Omental fat pad (tissue), 4 donors: Measurements from ENCODE around the gene OR9Q2. TPM values are rescaled to one million over a fixed set of nuclear protein-coding genes. Genes with fewer than 3 reads are reported as not detected.
"Not testable (repeated sequence)": the region's sequence is repeated elsewhere in the genome, so short reads cannot be mapped to it uniquely, and the experiment has no call there.

Experiments
- ATAC-seq: fragments of 150-250 bp; one replicate; pipeline ENCODE4 v1.9.1; 2016; ENCODE audit warnings: mild to moderate bottlenecking, moderate library complexity; ENCODE audit not compliant: low FRiP score
- DNase-seq: peaks from one replicate; pipeline ENCODE4 v3.0.0-alpha.2; 2019; ENCODE audit warnings: low spot score
- total RNA-seq, 4 donors: library from RNA; depleted of rRNA; stranded (reverse); fragments of >200 nt; gene quantifications; one replicate each; pipeline ENCODE4 v1.1.0, GENCODE V29; 2016
- TF ChIP-seq, protein P1 (sequence below), 3 donors: fragments of 450-650 bp; IDR thresholded peaks; one replicate each; pipeline ENCODE4 v1.5.1; 2016 to 2017; ENCODE audit warnings: antibody characterized with exemption in 3 of 3, mild to moderate bottlenecking in 3 of 3, moderate library complexity in 2 of 3

Gene OR9Q2
- total RNA-seq, 4 donors from 2014 or later, result not detected

DNA sequence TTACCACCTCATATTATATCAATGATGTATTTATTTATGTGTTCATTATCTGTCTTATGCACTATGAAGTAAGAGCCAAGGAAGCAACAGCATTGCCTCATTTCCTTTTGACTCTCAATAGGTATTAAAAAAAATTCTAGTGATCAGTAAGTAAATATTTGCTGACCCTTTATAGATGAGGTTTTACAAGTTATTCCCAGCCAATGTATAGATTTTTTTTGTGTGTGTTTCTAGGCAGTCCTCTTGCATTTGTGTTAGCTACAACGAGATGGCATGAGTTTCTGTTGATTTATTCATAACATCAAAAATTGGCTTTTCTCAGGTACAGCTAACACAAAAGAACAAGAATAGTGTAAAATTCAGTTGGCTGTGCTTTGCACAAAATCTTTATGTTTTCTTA, 10.4 kb downstream of the OR9Q2 start:
- TF ChIP-seq, protein P1, sequence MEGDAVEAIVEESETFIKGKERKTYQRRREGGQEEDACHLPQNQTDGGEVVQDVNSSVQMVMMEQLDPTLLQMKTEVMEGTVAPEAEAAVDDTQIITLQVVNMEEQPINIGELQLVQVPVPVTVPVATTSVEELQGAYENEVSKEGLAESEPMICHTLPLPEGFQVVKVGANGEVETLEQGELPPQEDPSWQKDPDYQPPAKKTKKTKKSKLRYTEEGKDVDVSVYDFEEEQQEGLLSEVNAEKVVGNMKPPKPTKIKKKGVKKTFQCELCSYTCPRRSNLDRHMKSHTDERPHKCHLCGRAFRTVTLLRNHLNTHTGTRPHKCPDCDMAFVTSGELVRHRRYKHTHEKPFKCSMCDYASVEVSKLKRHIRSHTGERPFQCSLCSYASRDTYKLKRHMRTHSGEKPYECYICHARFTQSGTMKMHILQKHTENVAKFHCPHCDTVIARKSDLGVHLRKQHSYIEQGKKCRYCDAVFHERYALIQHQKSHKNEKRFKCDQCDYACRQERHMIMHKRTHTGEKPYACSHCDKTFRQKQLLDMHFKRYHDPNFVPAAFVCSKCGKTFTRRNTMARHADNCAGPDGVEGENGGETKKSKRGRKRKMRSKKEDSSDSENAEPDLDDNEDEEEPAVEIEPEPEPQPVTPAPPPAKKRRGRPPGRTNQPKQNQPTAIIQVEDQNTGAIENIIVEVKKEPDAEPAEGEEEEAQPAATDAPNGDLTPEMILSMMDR (IDR thresholded peaks at IDR 0.05), result no peak
- no peak for DNase-seq

DNA sequence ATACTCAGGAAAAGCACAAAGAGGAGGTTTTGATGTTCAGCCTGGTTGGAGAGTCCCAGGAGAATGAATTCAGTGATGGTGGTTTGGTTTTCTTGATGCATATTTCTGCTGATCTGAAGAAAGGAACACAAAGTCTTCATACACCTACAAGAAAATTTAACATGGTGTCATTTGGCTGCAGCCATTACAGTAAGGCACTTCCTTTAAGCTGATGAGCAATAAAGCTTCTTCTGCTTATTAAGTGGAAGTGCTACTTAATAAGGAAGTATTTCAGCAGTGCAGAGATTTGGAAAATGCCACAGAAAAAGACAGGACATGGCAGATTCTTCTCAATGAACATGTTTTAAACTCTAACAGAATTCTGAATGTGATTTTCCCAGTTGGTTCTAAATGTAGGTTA, 15.2 kb downstream of the OR9Q2 start, which contains the start of gene OR1S2:
Gene OR1S2, minus strand, starts transcription at position 101 of the 400 bp plus-strand sequence. Its CDS starts 0 bp downstream, at position 101.
- TF ChIP-seq, protein P1 (IDR thresholded peaks at IDR 0.05), result no peak
- ATAC-seq, result no peak

More for the DNA sequence above, 10.4 kb downstream of the OR9Q2 start:
- no peak for ATAC-seq

DNA sequence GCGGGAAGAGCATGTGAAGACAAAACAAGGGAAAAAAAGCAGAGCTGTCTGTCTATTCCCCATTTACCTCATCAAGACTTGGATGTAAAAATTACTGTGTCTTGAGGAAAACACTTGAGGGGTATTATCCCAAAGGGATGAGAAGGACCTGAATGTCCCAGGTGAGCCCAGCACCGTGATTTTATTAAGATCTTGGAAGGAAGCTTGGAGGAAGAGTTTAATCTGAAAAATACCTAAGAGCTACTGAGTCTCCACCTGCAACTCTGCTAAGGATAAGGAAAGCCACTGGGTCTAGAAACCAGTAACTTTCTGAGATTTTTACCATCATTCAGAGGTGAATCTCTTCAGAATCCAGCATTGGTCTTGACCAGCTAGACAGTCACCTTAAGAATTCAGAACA, 23.6 kb downstream of the OR9Q2 start, which contains the start of gene OR1S1:
Gene OR1S1, plus strand, starts transcription at position 301 of the 400 bp plus-strand sequence.
- DNase-seq, ATAC-seq: not testable (repeated sequence)

More for the DNA sequence above, 15.2 kb downstream of the OR9Q2 start, which contains the start of gene OR1S2:
- no peak for DNase-seq

DNA sequence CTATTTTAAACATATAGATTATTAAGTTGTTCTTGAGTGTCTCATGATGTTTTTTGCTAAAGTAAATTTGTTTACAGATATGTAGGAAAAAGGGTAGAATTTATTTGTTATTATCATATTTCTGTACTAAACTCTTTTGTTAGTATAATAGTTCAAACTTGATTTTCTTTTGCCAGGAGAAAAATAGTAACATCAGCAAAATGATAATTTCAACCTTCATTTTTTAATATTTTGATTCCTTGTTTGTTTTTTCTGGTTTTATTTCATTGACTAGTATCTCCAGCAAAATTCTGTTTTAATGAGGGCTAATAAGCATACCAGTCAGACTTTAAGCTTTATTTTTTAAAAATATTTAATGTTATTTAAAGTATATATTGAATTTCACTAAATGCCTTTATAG, 27.6 kb downstream of the OR9Q2 start:
- ATAC-seq, result no peak
- TF ChIP-seq, protein P1 (IDR thresholded peaks at IDR 0.05), result no peak
- no peak for DNase-seq

DNA sequence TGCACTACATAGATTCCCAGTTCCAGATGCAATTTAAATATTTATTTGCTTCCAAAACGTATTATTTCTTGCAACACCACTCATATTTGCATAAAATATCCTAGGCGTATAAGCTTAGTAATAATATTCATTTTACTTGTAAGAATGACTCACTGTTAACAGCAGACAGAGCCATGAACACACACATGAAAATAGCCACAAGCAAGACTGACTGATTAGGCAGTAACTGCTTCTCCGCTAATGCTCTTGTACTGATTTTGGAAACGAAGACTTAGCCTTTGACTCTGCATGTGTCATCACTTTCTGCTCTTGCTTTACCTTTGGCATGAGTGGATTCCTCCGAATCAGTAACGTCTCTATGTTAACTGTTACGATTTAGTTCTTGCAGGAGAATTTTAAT, 33.9 kb downstream of the OR9Q2 start:
- ATAC-seq (no peak), DNase-seq (no peak)
- TF ChIP-seq, protein P1 (IDR thresholded peaks at IDR 0.05), result no peak

DNA sequence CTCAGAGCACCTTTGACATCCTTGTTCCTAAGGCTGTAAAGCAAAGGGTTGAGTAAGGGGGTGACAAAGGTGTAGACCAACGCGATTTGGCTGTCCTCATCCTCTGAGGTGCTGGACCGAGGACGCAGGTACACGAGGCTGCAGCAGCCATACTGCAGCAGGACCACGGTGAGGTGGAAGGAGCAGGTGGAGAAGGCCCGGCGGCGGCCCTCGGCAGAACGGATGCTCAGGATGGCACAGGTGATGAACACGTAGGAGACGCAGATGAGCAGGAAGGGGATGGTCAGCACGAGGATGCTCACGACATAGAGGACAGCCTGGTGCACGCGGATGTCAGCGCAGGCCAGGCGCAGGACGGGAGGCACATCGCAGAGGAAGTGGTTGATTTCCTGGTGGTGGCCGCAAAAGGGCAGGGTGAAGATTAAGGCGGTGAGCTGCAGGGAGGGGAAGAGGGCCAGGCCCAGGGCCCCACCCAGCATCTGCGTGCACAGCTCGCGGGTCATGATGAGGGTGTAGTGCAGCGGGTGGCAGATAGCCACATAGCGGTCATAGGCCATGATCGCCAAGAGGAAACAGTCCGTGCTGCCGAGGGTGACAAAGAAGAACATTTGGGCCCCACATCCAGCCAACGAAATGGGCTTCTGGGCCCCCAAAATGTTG, 39.2 kb downstream of the OR9Q2 start:
- no peak for ATAC-seq
- DNase-seq, result no peak
- TF ChIP-seq, protein P1 (IDR thresholded peaks at IDR 0.05), result no peak

Other genes starting within 250 kb of the OR9Q2 start
- not detected for gene OR9Q1, start 165.2 kb upstream of the OR9Q2 start, total RNA-seq
- gene OR6Q1, start 158.1 kb upstream of the OR9Q2 start, total RNA-seq, result not detected
- not detected for gene OR9I1, start 63.5 kb upstream of the OR9Q2 start, total RNA-seq
- not detected for gene OR1S2, start 15.1 kb downstream of the OR9Q2 start, total RNA-seq
- not detected for gene OR1S1, start 23.6 kb downstream of the OR9Q2 start, total RNA-seq
- gene OR10Q1, start 39.8 kb downstream of the OR9Q2 start, total RNA-seq, result not detected
- not detected for gene OR10W1, start 79.2 kb downstream of the OR9Q2 start, total RNA-seq
- gene OR5B17, start 170.0 kb downstream of the OR9Q2 start, total RNA-seq, result not detected
- not detected for gene OR5B3, start 217.8 kb downstream of the OR9Q2 start, total RNA-seq
- not detected for gene OR5B2, start 239.1 kb downstream of the OR9Q2 start, total RNA-seq